Spleen (tissue), 7 donors: ENCODE results near the gene SLC9A6.

Experiments used
- CTCF ChIP-seq, 11 experiments: fragments of 200-600 bp in 7 of 11; fragments of 450-650 bp in 4 of 11; sonication (generic) in 4 of 11; IDR thresholded peaks in 8 of 11; conservative IDR thresholded peaks in 3 of 11; 1 replicate in 7 of 11; 2 replicates in 4 of 11; pipeline versions ENCODE4 v1.4.0 to v1.8.0; 2016 to 2021; ENCODE audit warnings: antibody characterized with exemption in 11 of 11, inconsistent platforms in 4 of 11, mild to moderate bottlenecking in 1 of 11
- POLR2AphosphoS5 ChIP-seq, 3 donors: sonication (generic); formaldehyde crosslinking; IDR thresholded peaks; one replicate each; pipeline ENCODE4 v1.5.1; 2017; ENCODE audit warnings: antibody characterized with exemption in 3 of 3
- donor health status: DM: no; HTN: no; CAD: no; lungs with moderate emphysema.
- donor health status: DM: no; HTN: no; CAD: no.
- donor health status: DM: no; HTN: no; CAD: no.

- TF ChIP-seq CTCF (IDR thresholded peaks at IDR 0.05 in 8 of 11, conservative IDR thresholded peaks at IDR 0.05 in 3 of 11) (no peak), POLR2AphosphoS5 (IDR thresholded peaks at IDR 0.05) (no peak)
These were observed 109.7 kb downstream of the SLC9A6 start for GRCh38 chrX:136094962-136095361.
